ENCODE measurements around the gene CLEC4A.
"Not testable (repeated sequence)": the region's sequence is repeated elsewhere in the genome, so short reads cannot be mapped to it uniquely, and the experiment has no call there.

CLEC4A gene

DNA sequence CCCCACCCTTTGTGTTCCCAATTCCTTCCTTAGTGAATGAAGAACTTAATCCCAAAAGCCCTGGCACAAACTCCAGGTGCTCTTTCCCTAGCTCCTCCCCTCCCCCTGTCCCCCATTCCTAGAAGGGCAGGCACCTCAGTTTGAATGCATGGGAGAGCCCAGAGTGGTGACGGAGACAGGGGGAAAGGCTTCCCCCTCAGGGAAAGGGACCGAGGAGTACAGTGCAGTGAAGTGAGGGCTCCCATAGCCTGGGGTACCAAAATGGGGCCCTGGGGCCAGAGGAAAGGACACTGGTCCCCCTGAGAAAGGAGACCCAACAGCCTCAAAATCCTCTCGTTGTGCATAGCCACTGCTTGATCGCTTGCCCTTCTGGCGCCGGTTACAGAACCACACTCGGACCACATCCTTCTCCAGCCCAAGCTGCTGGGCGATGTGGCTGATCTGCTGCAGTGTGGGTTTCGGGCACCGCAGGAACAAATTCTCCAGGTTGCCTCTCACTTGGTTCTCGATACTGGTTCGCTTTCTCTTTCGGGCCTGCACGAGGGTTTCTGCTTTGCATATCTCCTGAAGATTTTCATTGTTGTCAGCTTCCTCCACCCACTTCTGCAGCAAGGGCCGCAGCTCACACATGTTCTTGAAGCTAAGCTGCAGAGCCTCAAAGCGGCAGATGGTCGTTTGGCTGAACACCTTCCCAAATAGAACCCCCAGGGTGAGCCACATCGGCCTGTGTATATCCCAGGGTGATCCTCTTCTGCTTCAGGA lies 10.4 kb downstream of the CLEC4A start:
- not testable (repeated sequence) for DNase-seq (ENCODE audit: low read depth, low spot score)

DNA sequence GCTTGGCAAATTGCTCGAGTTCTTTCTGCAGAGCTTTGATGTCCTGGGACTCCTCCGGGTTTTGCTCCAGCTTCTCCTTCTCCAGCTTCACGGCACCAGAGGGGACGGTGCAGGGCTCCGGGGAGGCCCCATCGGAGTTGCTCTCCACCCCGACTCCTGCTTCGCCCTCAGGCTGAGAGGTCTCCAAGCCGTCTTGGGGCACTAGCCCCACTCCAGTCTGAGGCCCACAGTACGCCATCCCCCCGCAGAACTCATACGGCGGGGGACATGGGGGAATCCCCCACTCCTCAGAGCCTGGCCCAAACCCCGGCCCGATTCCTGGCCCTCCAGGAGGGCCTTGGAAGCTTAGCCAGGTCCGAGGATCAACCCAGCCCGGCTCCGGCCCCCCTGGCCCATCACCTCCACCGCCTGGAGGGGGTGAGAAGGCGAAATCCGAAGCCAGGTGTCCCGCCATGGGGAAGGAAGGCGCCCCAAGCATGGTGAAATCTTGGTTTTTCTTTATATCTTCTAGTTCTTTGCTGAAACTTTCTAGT lies 11.0 kb downstream of the CLEC4A start:
- DNase-seq (ENCODE audit: low read depth, low spot score) = not testable (repeated sequence)

DNA sequence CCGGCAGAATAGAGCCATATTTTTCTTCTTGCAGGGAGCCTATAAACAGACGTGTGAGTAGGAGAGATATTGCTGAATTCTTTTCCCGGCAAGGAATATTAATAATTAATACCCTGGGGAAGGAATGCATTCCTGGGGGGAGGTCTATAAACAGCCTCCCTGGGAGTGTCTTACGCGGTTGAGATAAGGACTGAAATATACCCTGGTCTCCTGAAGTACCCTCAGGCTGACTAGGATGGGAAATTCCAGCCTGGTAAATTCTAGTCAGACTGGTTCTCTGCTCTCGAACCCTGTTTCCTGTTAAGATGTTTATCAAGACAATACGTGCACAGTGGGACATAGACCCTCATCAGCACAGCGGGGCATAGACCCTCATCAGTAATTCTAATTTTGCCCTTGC lies 18.2 kb downstream of the CLEC4A start:
- not testable (repeated sequence) for DNase-seq (ENCODE audit: low read depth, low spot score)

DNA sequence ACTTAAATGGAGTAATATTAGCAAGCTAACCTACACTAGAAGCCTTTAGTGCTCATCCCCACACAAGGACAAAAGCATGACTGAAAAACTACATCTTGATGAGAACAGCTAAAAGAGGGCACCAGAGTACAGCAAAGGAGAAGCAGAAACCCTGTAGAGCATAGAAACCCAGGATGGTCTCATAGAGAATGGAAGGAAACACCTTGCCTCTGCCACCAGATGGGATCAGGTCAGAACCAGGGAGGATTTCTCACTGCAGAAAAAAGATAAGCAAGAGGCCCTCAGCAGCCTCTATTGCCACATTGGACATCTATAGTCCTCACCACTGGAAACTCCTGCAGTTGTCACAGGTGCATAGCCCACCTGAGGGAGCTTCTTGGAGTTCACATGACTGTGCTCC lies 19.8 kb downstream of the CLEC4A start:
- DNase-seq (ENCODE audit: low read depth, low spot score) = no peak

DNA sequence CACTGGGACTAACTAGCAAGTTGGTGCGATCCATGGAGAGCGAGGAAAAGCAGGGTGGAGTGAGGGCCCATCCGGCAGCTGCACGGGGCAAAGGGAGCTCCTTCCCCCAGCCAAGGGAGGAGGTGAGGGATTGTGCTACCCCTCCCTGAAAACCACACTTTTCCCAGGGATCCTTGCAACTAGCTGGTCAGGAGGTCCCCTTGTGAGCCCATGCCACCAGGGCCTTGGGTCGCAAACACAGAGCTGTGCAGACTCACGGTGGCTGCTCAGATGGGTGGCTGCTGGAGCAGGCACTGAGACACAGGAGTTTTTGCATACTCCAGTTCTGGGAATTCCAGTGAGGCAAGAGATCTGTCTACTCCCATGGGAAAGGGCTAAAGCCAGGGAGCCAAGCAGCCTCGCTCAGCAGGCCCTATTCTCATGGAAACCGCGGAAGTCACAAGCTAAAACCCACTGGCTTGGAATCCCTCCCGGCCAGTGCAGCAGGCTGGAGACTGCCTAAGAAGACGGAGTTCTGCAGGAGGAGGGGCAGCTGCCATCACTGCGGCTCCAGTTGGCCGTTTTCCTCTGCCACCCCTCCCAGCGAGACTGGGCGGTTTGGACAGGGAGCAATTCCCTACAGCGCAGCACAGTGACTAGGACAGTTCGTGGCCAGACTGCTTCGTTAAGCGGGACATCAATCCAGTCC lies 22.5 kb downstream of the CLEC4A start:
- DNase-seq (ENCODE audit: low read depth, low spot score) = peak; percentile 97

DNA sequence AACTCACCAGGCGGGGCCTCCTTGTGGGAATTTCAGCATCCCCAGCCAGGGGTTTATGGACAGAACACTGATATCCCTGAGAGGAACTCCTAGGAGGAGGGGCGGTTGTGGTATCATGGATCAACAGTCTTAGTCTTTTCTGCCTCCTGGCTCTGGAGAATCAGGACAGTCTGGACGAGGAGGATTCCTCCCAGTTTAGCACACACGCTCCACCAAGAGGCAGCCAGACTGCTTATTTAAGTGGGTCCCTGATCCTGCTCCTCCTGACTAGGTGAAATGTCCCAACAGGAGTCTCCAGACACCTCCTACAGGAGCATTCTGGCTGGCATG lies 23.0 kb downstream of the CLEC4A start:
- no peak for DNase-seq (ENCODE audit: low read depth, low spot score)

DNA sequence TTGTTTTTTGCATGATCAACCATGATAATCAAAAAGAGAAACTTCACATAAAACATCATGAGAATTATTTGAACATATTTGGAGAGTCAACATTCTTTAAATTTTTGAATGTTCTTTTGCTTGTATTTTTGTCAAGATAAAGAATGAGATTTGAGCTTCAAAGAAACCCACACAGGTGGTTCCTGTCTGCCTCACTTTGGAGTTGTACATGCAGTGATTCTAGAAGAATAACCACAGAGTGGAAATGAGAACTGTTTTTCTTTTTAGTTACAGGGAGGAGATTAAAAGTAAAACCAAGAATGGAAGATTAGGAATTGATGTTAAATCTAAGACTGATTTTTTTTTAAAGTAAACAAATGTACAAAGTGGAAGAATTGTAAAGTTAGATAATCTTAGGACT lies 31.1 kb downstream of the CLEC4A start:
- no peak for DNase-seq (ENCODE audit: low read depth, low spot score)

DNA sequence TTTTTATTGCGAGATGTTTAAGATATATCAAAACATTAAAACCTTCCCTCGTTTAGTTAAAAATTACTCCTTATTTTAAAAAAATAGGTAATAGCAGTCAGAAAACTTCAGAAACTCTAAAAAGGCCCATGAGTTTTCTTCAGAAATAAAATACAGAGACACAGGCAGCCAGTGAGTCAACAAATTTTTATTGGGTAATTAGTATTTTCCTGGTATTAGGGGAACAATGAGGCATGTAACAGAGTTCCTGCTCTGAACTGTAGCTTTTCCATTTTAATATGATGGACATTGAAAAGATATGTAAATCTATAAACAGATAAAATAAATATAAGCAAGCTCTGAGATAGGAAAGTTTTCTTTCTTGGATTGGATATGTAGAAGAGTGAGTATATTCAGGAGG lies 33.0 kb downstream of the CLEC4A start:
- DNase-seq (ENCODE audit: low read depth, low spot score) = no peak

DNA sequence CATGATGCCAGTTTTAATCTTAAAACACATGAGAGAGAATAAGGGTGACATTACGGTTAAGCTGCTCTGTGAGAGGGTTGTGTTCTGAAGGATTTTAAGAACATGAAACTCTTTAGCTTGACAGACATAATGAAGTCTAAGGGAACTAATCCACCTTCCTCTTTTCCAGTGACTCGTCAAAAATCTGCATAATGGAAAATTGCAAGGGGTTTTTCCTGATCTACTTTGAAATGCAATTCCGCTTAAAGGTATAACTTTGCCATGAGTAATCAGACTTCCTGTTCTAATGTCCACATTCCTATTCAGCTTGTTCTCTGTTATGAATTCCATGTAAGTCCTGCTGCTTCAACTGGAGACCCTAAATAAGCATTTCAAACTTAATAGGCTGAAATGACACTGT lies 33.4 kb downstream of the CLEC4A start, which contains the start of gene ZNF705A:
ZNF705A (plus strand) TSS at position 171 of the 400 bp plus-strand sequence. CDS start 15,611 bp downstream, outside the sequence.
- peak; percentile 75 for DNase-seq (ENCODE audit: low read depth, low spot score)

DNA sequence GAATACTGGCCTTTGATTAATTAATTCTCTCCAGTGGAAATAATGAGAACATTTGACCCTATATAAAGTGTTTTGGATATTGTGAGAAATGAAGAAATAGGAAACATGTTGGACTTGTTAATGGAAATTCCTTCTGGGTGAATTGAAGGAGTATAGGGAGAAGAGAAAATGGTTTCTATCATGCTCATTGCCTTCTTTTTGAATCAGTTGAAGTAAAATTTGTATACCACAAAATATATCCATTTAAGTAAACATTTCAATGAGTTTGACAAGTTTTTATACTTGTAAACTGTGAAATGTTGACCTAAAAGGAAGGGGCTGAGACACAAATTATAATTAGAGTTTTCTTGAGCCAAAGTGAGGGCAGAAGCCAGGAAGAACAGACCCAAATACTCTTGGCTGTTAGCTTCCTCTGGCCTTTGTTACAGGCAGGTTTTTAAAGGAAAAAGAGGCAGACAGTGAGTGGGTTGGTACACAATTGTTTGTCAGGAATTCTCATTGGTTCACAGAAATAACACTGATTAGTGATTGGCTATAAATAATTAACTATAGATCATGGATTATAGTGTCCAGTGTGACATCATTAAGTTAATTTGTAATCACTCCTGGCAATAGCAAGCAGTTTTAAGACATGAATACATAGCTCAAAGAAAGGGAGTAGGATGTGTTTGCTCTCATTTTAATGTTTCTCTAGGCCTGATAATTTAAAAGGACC lies 34.2 kb downstream of the CLEC4A start:
- DNase-seq (ENCODE audit: low read depth, low spot score) = no peak

DNA sequence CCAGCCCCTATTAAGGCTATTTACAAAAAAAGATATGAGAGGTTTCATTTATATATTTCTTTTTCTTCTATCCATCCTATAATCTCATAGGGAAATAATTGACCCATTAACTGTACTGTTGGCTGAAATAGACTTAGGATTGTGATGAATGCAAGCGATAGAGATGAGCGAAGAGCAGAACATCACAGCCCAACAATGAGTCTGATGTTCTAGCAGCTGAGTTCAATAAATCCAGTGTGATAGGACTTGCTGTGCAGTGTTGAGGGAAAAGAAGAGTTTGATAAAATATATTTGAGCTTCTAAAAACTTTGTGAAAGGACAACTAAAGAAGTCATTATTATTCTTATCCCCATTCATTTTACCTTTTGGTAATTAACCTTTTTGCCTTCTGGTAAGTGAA lies 49.5 kb downstream of the CLEC4A start:
- DNase-seq (ENCODE audit: low read depth, low spot score) = not testable (repeated sequence)

DNA sequence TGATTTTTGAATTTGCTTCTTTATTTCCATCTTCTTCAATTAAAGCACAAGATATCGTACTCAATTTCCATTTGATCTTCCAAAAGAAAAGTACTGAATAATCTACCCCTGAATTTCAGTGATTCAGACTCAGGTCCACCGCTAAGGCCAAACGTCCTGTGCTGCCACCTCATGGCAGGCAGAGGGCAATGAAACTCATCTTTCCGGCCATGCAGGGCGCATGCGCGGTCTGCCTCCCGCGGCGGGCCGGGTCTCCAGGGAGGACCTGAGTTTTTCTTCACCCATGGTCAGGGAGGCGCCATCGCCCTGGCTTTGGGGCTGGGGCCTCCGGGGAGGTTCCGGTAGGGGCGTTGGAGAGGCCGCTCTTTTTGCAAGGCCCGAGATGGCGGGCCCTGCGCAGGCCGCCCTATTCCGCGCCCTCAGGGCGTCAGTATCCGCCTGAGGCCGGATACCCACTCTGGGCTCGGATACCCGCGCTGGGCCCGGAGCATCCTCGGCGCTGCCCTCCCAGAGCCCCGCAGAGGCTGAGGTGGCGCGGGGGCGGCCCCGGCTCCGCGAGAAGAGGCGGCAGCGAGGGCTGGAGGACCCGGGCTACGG lies 56.7 kb downstream of the CLEC4A start:
- DNase-seq (ENCODE audit: low read depth, low spot score) = peak; percentile 81

DNA sequence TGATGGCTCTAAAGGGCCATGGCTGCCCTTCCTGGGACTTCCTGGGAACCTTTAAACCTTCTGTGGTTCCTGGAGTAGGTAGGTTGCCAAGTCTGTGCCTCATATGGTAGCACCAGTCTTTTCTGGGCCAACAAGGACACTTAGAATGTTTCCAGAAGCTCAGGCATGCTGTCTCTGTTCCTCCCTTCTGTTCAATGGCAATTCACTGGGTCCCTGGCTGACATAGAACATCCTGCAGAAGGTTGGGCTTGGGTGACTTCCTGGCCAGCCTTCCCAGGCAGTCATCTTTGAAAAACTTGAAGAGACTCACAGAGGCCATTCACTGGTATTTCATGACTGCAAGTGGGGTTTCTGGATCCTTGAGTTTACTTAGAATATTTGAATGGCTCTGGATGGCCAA lies 57.9 kb downstream of the CLEC4A start:
- DNase-seq (ENCODE audit: low read depth, low spot score) = not testable (repeated sequence)

DNA sequence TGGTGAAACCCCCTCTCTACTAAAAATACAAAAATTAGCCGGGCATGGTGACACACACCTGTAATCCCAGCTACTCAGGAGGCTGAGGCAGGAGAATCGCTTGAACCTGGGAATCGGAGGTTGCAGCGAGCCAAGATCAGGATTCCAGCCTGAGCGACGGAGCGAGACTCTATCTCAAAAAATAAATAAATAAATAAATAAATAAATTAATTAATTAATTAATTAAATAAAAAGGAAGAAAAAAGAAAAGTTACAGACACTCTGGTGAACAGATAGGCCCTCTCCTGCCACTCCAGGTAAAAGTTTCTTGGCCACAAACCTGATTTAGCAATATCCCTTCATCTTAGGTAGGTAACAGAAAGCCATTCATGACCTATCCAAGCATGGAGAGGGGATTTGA lies 59.5 kb downstream of the CLEC4A start:
- DNase-seq (ENCODE audit: low read depth, low spot score) = not testable (repeated sequence)

DNA sequence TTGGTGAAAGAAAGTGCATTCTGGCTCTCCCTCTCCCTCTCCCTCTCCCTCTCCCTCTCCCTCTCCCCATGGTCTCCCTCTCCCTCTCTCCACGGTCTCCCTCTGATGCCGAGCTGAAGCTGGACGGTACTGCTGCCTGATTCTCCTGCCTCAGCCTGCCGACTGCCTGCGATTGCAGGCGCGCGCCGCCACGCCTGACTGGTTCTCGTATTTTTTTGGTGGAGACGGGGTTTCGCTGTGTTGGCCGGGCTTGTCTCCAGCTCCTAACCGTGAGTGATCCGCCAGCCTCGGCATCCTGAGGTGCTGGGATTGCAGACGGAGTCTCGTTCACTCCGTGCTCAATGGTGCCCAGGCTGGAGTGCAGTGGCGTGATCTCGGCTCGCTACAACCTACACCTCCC lies 59.9 kb downstream of the CLEC4A start:
- not testable (repeated sequence) for DNase-seq (ENCODE audit: low read depth, low spot score)

DNA sequence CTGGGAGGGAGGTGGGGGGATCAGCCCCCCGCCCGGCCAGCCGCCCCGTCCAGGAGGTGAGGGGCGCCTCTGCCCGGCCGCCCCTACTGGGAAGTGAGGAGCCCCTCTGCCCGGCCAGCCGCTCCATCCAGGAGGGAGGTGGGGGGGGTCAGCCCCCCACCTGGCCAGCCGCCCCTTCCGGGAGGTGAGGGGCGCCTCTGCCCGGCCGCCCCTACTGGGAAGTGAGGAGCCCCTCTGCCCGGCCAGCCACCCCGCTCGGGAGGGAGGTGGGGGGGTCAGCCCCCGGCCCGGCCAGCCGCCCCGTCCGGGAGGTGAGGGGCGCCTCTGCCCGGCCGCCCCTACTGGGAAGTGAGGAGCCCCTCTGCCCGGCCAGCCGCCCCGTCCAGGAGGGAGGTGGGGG lies 60.8 kb downstream of the CLEC4A start:
- DNase-seq (ENCODE audit: low read depth, low spot score) = not testable (repeated sequence)

DNA sequence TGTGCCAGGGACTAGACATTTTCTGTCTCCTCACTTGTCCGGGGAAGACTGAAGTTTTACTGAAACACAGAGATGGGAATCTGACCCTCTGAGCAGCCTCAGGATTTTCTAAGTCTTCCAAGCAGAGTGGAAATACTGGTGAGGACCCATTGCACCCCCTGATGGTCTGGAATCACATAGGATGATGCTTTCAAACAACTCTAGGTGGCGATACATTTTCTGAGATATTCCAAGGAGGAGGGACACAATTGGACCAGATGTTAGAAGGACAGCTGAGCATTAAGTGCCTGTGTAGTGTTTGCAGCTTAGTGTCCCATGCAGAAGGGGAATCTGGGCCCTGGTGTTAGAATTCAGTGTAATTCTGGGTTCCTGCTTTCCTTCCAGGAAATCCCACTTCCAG lies 64.7 kb downstream of the CLEC4A start:
- not testable (repeated sequence) for DNase-seq (ENCODE audit: low read depth, low spot score)
